Measurements from ENCODE around the gene ATAD2B.

DNA sequence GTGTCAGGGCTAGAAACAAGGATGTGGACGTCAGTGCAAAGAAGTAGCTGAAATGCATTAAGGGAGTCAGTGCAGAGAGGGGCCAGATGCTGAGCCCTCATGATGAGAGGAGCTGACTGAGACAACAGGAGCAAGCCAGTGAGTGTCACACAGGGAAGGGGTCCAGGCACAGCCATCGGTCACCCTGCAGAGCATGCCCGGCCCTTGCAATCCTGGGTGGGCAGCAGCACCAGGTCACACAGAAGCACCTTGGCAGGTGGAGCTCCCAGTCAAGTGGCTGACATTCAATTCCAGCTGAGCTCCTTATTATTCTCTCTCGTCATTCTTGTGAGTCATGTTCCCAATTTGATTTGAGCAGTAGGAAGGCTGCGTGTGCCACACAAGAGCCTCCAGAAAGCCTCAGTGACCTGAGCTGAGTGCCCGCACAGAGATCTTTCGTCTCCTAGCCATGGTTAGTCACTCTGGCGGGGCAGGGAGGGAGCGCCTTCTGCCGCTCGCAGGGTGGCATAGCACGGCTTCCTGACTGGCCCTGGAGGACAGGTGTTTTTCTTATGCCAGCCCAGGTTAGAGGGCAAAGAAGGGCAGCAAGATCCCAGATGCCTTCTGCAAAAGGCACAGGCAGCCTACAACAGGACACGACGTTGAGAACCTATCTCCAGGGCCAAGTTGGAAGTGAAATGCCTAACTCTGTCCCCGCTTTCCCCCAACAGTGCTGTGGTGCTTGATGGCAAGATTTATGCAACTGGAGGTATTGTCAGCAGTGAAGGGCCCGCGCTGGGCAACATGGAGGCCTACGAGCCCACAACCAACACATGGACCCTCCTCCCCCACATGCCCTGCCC lies 220.9 kb downstream of the ATAD2B start:
- TF ChIP-seq, protein P1, sequence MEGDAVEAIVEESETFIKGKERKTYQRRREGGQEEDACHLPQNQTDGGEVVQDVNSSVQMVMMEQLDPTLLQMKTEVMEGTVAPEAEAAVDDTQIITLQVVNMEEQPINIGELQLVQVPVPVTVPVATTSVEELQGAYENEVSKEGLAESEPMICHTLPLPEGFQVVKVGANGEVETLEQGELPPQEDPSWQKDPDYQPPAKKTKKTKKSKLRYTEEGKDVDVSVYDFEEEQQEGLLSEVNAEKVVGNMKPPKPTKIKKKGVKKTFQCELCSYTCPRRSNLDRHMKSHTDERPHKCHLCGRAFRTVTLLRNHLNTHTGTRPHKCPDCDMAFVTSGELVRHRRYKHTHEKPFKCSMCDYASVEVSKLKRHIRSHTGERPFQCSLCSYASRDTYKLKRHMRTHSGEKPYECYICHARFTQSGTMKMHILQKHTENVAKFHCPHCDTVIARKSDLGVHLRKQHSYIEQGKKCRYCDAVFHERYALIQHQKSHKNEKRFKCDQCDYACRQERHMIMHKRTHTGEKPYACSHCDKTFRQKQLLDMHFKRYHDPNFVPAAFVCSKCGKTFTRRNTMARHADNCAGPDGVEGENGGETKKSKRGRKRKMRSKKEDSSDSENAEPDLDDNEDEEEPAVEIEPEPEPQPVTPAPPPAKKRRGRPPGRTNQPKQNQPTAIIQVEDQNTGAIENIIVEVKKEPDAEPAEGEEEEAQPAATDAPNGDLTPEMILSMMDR (IDR thresholded peaks at IDR 0.05): no peak
- TF ChIP-seq RFX5 (IDR thresholded peaks at IDR 0.05; ENCODE audit: low read length): no peak
- TF ChIP-seq MEF2A (IDR thresholded peaks at IDR 0.05; ENCODE audit: borderline replicate concordance, low read depth): no peak
- TF ChIP-seq, protein P2, sequence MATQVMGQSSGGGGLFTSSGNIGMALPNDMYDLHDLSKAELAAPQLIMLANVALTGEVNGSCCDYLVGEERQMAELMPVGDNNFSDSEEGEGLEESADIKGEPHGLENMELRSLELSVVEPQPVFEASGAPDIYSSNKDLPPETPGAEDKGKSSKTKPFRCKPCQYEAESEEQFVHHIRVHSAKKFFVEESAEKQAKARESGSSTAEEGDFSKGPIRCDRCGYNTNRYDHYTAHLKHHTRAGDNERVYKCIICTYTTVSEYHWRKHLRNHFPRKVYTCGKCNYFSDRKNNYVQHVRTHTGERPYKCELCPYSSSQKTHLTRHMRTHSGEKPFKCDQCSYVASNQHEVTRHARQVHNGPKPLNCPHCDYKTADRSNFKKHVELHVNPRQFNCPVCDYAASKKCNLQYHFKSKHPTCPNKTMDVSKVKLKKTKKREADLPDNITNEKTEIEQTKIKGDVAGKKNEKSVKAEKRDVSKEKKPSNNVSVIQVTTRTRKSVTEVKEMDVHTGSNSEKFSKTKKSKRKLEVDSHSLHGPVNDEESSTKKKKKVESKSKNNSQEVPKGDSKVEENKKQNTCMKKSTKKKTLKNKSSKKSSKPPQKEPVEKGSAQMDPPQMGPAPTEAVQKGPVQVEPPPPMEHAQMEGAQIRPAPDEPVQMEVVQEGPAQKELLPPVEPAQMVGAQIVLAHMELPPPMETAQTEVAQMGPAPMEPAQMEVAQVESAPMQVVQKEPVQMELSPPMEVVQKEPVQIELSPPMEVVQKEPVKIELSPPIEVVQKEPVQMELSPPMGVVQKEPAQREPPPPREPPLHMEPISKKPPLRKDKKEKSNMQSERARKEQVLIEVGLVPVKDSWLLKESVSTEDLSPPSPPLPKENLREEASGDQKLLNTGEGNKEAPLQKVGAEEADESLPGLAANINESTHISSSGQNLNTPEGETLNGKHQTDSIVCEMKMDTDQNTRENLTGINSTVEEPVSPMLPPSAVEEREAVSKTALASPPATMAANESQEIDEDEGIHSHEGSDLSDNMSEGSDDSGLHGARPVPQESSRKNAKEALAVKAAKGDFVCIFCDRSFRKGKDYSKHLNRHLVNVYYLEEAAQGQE (IDR thresholded peaks at IDR 0.05; ENCODE audit: low read depth, low read length): no peak
- no peak for TF ChIP-seq POLR2AphosphoS5 (IDR thresholded peaks at IDR 0.05; ENCODE audit: low read depth, low read length)
- TF ChIP-seq, protein P3, sequence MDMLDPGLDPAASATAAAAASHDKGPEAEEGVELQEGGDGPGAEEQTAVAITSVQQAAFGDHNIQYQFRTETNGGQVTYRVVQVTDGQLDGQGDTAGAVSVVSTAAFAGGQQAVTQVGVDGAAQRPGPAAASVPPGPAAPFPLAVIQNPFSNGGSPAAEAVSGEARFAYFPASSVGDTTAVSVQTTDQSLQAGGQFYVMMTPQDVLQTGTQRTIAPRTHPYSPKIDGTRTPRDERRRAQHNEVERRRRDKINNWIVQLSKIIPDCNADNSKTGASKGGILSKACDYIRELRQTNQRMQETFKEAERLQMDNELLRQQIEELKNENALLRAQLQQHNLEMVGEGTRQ (IDR thresholded peaks at IDR 0.05; ENCODE audit: borderline replicate concordance, low read depth, low read length): no peak
- TF ChIP-seq JUND (IDR thresholded peaks at IDR 0.05): no peak
- no peak for TF ChIP-seq YY1 (IDR thresholded peaks at IDR 0.05; ENCODE audit: low read depth)
